HG03354 (cell line): ENCODE results near the gene SMG6.

Experiments
- ATAC-seq: cut with Tn5 transposase; IDR thresholded peaks from one replicate; pipeline ENCODE4 v1.9.1; 2021; ENCODE audit warnings: mild to moderate bottlenecking; ENCODE audit not compliant: unreplicated experiment, poor library complexity, severe bottlenecking

SMG6 gene

GRCh38 chr17:2309338-2310154 is 6.0 kb upstream of the SMG6 start:
- ATAC-seq: no peak

DNA sequence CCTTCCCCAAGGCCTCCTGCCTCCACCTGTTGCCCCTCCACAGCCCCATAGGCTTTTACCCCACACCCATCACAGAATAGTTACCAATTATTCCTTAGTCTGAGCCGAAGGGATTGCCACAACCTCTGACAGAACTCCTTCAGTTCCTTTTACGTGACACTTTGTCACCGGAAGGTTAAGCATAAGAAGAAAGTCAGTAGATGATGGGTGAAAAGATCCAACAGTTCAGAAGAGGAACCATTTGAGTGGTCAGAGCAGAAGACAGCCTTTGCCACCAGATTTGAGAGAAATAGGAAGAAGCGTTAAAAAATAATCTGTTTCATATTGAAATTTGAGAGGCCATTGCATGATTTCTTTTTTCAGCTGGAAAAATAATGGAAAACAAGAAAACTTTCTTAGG is 1.3 kb upstream of the SMG6 start:
- ATAC-seq: no peak

GRCh38 chr17:2302778-2303203 is 794 bp downstream of the SMG6 start:
- ATAC-seq: peak; percentile 10

DNA sequence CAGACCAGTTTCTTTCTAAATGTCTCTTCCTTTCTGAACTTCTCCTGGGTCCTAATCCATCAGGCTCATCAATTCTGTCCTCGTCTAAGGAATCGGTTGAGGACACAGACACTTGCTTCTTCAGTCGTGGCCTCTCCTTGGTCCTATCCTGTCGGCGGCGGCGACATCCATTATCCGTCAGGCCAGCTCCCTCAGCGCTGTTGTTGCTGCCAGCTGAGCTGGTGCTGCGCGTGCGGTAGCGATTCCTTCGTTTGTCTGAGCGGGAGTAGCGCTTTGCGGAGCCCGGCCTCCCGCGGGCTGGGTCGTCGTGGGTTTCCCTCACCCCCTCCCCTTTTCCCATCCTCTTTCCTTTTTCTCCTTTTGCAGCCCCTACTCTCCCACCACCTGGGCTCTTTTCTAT is 3.8 kb downstream of the SMG6 start:
- no peak for ATAC-seq

GRCh38 chr17:2299136-2299535 is 4.4 kb downstream of the SMG6 start:
- ATAC-seq: no peak

DNA sequence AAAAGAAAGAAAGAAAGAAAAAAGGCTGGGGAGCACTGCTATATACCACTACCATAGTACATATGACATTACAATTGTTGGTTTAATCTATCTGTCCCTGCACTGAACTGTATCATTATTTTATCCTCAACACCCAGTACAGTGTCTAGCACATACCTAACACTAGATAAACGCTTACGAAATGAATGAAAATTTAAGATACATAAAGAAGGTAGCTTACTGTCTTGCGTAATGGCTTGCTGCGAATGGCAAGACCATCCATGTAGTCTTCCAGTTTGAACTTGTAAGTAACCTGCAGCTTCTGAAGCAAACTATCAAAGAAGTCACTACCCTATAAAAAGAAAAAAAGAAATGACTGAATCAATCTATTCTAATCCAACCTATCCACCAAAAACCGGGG is 6.6 kb downstream of the SMG6 start:
- ATAC-seq: no peak

DNA sequence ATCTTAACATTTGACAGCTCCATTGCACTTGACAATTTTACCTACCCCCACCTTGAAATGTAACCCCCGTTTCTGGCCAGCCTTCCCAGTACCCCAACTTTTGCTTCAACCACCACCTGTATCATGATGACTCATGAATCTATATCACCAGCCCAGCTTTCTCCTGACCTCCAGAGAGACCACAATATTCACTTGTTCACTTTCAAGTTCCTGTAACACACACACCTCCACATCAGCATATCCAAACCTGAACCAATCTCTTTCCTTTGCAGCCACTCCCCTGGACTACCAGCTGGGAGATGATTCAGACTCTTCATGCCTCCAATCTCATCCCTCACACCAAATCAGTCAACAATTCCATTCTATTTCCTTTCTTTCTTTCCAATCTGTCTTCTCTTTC is 8.0 kb downstream of the SMG6 start:
- no peak for ATAC-seq

DNA sequence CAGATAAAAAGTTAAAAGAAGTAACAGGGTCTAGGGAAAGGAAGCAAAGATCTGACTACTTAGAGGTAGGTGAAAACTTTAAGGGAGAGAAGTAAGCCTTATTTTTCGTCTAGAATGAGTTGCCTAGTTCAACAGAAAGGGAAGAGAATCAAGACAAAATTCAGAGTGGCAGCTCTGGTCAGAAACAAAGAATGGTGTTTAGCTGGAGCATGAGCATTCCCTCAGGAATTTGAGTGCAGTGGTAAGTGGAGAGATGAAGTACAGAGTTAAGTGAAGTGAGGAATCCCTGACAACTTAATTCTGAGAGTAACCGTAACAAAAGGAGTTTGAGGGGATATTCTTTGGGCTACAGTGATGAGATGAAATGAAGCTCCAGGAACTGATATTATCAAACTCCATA is 11.5 kb downstream of the SMG6 start:
- no peak for ATAC-seq

DNA sequence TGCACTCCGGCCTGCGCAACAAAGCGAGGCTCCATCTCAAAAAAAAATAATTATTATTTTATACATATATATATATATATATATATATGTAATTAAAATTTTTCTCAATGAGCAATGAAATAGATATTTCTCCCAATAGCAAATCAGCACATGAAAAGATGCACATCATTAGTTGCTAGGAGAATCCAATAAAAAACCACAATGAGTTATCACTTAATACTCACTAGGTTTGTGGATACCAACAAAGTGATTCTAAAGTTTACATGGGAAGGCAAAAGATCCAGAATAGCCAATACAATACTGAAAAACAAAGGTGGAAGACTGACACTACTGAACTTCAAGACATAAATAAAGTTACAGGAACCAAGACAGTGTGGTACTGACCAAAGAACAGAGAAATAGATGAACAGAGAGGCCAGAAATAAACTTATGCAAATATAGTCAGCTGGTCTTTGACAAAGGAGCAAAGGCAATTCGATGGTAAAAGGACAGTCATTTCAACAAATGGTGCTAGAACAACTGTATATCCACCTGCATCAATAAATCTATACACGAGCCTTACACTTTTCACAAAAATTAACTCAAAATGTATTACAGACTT is 13.6 kb downstream of the SMG6 start:
- ATAC-seq: no peak

DNA sequence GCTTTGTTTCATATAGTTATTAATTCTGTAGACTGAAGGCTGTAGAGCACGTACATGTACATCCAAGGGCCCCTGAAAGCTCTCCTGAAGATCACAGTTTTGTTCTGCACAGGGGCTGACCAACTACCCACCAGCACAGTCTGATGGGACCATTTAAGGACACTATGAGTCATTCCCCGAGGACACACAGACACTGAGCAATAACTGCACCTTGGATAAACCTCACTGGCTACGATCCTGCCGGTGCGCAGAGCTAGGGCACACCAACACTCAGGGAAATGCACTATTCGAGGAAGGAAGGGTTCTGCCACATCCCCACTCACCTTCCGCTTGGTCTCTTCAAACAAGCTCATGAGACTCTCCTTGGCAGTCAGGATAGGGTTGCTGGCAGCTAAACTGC is 20.3 kb downstream of the SMG6 start:
- no peak for ATAC-seq

GRCh38 chr17:2282297-2282873 is 21.2 kb downstream of the SMG6 start:
- no peak for ATAC-seq

- no peak for ATAC-seq
Measured at GRCh38 chr17:2279707-2280106, 23.9 kb downstream of the SMG6 start.

DNA sequence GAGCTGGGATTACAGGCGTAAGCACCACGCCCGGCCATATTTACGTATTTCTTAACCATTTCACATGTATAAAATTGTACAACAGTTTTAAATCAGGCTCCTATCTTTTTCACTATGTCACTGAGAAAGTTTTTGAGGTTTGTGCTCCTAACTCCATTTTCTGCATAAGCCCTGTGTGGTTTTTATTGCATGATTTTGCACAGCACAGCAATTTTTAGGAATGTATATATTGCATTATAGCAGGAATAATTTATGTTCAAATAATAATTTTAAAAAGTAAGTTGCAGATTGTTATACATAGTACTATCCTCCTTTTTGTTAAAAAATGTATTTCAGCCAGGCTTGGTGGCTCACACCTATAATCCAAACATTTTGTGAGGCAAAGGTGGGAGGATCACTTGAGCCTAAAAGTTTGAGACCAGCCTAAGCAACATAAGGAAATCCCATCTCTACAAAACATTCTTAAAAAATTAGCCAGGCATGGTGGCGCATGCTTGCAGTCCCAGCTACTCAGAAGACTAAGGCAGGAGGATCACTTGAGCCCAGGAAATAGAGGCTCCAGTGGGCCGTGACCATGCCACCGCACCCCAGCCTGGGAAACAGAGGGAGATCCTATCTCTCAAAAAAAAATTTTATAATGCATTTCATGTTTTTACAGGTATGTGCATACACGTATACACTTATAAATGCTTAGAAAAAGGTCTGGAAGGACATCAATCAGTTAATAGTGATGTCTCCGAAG is 26.0 kb downstream of the SMG6 start:
- no peak for ATAC-seq

GRCh38 chr17:2275722-2276121 is 27.9 kb downstream of the SMG6 start:
- no peak for ATAC-seq

DNA sequence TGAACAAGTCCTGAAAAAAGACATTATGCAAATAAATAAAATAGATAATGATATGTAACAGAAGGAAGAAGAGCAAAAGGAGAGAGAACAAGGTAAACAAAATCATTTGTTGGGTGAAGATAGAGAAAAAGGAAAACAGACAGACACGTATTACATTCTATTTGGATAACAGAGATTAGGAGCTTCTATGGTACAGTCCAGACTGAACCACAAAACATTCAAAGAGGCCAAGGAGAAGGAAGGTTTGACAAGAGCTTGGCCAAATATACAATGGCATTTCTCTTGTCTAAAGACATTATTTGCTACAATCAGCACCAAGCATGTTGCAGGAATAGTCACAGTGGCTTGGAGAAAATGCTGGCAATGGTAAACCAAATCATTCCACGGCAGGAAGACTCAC is 29.2 kb downstream of the SMG6 start:
- no peak for ATAC-seq

DNA sequence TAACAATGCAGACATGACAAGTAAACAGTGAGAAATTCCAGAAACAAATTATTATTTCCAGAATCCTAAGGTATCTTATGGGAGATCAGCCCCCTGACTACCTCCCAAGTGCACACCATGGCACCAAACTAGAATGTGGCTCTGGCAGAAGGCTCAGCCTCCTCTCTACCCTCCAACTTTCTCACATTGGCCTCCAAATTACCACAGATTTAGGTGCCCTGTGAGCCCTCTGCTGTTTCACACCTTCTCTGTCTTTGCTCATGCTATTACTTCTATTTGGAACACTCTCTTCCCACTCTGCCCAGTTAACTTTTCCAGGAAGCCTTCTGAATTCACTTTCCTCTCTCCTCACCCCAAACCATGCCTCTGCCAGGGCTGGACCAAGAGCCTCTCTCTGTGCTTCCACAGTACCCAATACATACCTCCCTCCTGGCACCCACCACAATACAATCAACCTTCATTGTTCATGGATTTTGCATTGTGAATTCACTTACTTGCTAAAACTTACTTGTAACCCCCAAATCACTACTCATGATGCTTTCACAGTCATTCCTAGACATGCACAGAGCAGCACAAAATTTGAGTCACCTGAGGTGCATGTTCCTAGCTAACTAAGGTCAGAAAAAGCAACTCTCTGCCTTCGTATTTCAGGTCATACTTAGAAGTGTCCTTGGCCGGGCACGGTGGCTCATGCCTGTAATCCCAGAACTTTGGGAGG is 31.4 kb downstream of the SMG6 start:
- ATAC-seq: no peak

GRCh38 chr17:2267354-2267753 is 36.2 kb downstream of the SMG6 start:
- ATAC-seq: no peak

DNA sequence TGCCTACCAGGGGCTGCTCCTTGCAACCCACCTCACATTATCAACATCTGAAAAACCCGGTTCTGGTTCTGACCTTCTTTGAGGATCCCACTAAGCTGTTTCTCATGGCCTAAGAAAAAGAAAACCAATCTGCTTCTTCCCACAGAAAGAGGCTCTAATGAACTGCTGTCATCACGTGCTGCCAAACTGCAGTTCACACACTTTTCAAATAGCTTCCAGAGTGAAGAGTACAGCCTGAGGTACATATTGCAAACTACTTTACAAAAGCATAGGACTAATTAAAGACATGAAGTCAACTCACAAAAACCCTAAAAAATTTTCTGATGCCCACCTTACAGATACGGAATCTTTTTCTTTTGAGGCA is 36.7 kb downstream of the SMG6 start:
- no peak for ATAC-seq

DNA sequence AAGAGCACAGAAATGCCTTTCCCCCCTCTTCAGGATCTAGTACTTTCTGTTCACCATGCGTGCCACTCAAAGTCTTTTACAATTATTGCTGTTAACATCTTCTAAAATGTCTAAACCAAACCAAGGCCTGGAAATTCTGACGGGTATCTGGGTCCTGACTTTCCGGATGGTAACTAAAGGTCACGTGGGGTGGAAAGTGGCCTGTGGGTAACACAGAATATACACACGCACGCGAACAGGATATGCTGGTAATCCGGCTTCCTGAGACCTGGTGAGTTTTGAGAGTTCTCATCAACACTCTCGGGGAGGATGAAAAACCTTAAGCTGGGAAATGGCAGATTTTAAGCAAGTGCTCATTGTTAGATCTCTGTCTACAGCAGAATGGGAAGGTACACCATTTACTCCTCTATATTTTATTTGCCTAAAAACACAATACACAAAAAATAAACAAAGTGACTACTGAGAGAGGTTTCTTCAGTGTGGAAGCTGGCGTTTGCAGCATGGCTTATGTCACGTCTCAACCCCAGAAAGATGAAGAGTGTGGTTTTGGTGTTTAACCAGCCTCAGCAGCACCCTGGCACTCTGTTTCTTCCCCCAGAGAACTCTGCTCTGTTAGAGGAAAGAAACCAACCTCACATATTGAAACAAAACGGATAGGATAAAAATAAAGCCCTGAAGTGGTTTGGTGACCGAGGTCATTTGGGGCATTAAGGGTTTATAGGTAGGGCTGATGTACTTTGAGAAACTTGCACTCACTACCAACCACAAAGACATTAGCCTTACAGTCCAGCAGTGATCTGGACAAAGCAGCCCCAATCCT is 37.3 kb downstream of the SMG6 start:
- ATAC-seq: peak; percentile 78
